ENCODE measurements around the gene CLPTM1L.

The CLPTM1L gene

GRCh38 chr5:1338506-1339070, 6.3 kb downstream of the CLPTM1L start:
- TF ChIP-seq CTCF (conservative IDR thresholded peaks at IDR 0.05; ENCODE audit: low read depth, low read length): no peak
- no peak for DNase-seq (ENCODE audit: low read depth)
- no peak overlapping the region for H3K4me3 ChIP-seq (ENCODE audit: low read depth, low read length)

- no peak for DNase-seq (ENCODE audit: low read depth)
- TF ChIP-seq CTCF (conservative IDR thresholded peaks at IDR 0.05; ENCODE audit: low read depth, low read length): no peak
Measured at GRCh38 chr5:1338196-1338490, 6.8 kb downstream of the CLPTM1L start.

GRCh38 chr5:1337489-1338195, 7.3 kb downstream of the CLPTM1L start:
- no peak for TF ChIP-seq CTCF (conservative IDR thresholded peaks at IDR 0.05; ENCODE audit: low read depth, low read length)
- DNase-seq (ENCODE audit: low read depth): no peak
- no peak overlapping the region for H3K4me3 ChIP-seq (ENCODE audit: low read depth, low read length)

More at GRCh38 chr5:1338196-1338490, 6.8 kb downstream of the CLPTM1L start:
- no peak overlapping the region for H3K4me3 ChIP-seq (ENCODE audit: low read depth, low read length)

GRCh38 chr5:1336749-1337488, 8.0 kb downstream of the CLPTM1L start:
- no peak for DNase-seq (ENCODE audit: low read depth)
- TF ChIP-seq CTCF (conservative IDR thresholded peaks at IDR 0.05; ENCODE audit: low read depth, low read length): no peak
- no peak overlapping the region for H3K4me3 ChIP-seq (ENCODE audit: low read depth, low read length)

GRCh38 chr5:1336106-1336561, 8.8 kb downstream of the CLPTM1L start:
- no peak overlapping the region for H3K4me3 ChIP-seq (ENCODE audit: low read depth, low read length)
- no peak for DNase-seq (ENCODE audit: low read depth)
- TF ChIP-seq CTCF (conservative IDR thresholded peaks at IDR 0.05; ENCODE audit: low read depth, low read length): no peak

- TF ChIP-seq CTCF (conservative IDR thresholded peaks at IDR 0.05; ENCODE audit: low read depth, low read length): no peak
- no peak overlapping the region for H3K4me3 ChIP-seq (ENCODE audit: low read depth, low read length)
- DNase-seq (ENCODE audit: low read depth): no peak
Measured at GRCh38 chr5:1335540-1336095, 9.3 kb downstream of the CLPTM1L start.
